Activated CD8-positive, alpha-beta memory T cell treated with anti-CD3 and anti-CD28 coated beads for 24 hours (primary cell): Measurements from ENCODE around the gene SLX4IP.

Experiments
- DNase-seq: peaks from one replicate; pipeline ENCODE4 v3.0.0-alpha.2; 2020

The SLX4IP gene

DNA sequence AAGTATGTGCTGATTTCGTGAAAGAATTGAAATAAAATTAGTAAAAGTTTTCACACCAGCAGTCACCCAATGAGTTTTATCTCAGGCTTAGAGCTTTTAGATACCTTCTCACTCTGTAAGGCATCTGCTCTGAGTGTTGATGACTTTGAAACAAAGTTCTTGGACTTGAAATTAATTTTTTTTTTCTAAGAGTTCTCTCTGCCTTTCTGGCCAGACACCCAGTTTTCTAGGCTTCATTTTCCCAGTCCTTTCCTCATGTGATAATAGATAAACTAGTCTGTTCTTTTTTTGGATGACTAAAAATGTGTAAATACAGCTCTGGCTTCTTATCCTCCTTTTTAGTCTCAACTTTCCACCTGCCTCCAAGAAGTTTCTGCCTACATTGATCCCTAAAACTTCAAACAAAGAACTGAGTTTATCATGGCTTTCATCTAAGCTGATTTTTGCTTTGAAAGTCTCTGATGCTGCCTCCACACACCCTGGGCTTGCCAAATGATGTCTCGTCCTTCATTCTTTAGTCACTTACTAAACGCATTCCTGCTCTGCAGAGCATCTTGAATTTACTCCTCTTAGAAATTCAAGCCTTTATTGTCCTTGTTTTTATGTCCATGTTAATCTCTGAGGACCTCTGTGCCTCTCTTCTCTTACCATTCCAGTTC is 32.7 kb downstream of the SLX4IP start:
- DNase-seq = no peak

DNA sequence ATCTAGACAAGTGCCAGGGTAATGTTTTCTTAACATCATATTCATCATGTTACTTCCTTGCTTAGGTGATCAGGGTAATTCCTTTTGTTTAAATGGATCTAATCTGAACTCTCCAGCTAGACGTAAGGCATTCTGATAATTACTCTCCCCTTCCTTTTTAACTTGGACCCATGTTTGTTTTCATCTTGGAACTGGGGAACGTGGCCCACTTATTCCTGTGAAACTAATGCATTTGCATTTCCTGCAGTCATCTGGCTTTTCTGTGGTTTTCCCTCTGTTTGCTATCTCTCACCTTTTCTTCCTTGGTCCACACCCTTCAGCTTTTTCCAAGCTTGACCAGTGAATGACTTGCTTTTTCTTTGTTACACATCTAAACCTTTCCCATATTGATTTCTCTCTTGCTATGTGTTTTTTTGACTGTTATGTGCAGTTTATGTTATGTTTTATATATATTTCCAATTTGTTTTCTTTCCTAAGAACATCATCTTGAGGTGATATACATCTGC is 33.3 kb downstream of the SLX4IP start:
- DNase-seq = no peak

DNA sequence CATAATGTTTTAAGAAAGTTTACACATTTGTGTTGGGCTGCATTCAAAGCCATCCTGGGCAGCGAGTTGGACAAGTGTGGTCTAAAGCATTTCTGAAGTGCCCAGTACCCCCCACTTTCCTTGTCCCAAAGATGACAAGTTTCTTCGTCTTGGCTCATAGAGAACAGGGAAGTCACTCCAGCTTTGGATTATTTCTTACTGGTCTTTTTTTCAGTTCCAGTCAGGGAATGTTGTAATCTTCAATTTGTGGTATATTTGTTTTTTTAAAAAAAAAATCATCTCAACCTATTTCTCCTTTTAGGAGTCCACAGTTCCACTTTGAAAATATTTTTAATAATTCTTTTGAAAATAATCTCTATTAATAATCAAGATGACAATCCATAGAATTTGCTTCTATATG is 34.0 kb downstream of the SLX4IP start:
- no peak for DNase-seq

DNA sequence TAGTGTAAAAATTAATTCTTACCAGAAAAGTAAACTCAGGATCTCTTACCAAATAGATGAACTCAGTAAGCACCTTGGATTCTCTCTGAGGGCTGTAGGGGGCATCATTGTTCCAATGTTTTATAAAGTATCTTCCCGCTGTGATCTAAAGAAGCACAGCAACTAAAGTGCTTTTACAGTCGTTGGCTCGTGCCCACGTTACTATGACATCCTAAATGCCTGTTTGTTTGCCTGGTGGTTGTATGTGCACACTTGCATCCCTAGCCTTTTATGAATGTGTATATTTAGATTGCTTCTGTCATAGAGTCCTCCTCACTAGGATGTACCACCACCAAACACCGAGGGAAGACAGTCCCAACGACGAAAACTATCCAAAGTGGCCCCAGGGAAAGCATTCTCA is 34.5 kb downstream of the SLX4IP start:
- DNase-seq = no peak

DNA sequence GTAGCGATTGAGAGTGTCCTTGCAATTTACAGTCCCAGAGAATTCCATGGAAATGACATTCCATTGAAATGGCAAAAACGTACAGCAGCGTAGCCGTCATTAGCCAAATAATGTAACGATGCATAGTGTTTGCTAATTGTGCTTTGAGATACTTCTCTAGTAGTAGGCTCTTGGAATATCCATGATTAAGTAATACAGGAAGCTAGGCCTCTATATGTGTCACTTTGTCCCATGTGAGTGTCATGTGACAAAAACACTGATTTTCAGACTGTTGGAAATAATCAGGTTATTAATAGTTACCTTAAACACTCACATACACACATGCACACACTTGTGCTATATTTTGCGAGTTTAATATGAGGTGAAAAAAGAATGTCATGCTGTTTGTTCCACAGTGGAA is 35.2 kb downstream of the SLX4IP start:
- DNase-seq = no peak

DNA sequence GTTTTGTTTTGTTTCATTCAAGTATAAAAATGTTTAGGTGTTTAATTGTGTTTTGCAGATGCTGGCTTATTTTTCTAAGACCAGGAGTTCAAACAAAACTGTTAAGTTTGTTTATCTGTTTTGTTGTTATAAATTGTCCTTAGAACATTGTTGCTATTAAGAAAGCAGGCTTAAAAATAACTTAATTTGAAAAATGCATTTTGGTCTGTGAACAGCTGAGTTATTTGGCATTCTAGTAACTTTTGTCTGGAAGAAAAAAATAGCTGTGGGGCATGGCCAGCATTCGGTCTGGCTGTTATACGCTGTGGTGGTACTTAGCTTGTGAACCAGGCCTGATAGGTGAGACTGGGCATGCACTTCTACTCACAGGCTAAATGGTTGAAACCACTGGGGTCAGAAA is 37.8 kb downstream of the SLX4IP start:
- no peak for DNase-seq

DNA sequence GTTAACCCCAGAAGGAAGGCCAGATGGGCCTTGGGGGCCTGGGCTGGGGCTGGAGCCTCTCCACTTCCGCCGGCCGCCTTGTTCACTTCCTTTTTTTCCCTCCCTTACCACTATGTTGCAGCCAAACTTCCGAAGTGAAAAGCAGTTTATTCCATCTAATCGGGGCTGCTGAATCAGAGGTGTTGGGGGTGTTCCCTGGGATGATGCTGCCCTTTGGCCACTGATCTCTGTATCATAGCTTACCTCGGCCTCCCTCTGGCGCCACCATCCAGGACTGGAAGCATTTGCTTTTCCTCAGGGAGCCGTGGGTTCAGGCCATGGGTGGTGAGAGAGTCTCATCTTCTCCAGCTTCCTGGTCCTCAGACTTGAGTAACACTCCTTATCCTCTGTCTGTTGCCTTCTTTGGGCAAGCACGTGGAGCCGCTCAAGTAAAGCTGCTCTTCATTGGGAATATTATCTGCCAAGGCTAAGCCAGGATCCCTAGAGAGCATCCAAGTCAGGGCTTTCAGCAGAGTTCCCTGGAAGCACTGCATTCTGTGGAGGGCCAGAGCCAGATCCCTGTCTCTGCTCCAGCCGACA is 39.6 kb downstream of the SLX4IP start:
- no peak for DNase-seq

DNA sequence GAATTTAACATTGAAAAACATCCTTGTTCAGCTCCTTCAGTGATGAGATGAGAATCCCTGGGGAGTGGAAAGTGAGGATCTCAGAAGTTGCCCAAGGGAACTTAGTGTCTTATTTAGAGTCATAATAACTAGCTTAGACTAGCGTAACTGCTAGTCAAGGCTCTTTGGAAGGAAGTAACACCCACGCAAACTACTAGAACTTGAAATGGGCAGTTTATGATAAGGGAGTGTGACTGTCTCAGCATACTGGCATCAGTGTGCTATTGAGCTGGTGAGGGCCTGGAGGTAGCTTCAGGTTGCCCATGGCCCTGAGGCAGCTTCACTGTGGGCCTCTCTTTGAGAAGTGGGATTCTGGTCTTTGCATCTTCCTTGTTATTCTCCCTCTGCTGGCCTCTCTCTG is 40.1 kb downstream of the SLX4IP start:
- DNase-seq = no peak

DNA sequence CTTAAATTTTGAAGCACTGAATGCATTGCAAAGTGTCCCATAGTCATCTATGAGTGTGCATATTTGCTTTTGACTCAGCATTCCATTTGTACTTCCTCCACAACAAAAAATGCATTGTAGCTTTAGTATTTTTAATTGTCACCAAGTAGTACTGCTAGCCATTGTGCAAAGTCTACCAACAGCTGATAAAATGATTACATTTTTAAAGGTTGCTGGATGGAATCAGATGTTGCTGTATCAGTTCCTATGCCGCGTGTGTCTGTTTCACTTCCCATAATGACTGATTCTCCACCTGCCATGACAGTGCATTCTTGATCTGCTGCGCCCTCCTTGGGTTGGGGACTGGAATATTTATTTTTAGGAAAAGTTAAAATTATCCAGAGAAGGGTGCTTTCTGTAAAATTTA is 41.2 kb downstream of the SLX4IP start:
- DNase-seq = no peak

DNA sequence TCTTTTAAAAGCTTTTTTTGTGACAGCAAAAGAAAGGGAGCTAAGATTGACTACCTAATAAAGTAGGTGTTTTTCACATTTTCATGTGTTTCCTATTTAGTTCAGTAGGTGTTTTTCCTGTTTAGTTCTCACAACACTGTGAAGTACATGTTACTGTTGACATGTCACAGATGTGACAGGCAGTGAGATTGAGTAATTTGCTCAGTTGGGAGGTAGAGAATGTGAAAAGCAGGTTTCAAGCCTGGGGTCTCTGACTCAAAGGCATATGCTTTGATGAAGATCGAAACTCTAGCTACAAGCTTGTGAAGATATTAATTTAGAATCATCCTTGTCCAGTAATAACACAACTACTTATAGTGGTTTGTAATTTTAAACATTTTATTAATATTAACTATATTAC is 43.1 kb downstream of the SLX4IP start:
- no peak for DNase-seq

DNA sequence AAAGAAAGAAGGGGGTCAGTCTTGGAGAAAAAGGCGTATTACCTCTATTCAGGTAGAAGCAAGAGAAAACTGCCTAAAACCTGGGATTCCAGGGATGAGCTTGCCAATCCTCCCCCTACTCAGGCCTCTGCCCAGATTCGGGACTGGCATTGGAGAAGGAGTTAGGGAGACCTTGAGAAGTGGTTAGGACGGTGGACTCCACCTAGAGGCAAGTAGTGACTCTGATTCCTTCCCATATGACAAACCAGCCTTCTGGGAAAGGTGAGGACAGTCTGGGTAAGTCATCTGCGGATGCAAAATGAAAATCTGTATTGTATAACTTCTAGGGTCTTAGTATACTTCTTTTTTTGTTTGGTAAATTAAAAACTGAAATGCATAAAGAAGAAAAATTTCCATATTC is 43.8 kb downstream of the SLX4IP start:
- DNase-seq = no peak

DNA sequence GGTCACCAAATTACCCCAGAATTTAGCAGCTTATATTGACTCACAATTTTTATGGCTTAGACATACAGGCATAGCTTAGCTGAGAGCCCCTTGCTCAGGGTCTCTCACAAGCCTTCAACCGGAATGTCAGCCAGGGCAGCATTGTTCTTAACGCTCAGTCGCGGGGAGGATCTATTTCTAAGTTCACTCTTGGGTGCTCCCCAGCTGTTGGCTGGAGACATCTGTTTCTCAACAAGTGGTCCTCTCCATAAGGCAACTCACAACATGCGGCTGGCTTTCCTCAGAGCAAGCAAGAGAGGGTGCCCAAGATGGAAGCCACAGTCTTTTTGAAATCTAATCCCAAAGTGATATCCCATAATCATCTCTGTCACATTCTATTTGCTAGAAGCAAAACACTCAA is 46.6 kb downstream of the SLX4IP start:
- no peak for DNase-seq

DNA sequence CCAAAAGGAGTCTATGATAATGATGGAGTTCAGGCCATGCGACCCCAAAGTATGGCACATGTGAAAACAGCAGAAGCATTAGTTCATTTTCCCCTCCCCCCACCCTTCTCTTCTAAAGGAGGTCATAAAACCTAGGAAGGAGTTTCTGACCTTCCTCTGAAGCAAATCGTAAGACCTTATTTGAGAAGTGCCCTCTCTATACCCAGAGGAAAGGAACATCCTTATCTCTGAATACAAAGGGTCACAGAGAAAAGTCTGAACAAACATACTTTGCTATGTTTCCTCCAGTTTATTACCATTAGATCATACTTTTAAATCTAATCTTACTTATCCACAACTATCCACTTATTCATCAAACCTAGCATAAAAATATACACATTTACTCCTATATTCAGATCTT is 48.6 kb downstream of the SLX4IP start:
- no peak for DNase-seq

DNA sequence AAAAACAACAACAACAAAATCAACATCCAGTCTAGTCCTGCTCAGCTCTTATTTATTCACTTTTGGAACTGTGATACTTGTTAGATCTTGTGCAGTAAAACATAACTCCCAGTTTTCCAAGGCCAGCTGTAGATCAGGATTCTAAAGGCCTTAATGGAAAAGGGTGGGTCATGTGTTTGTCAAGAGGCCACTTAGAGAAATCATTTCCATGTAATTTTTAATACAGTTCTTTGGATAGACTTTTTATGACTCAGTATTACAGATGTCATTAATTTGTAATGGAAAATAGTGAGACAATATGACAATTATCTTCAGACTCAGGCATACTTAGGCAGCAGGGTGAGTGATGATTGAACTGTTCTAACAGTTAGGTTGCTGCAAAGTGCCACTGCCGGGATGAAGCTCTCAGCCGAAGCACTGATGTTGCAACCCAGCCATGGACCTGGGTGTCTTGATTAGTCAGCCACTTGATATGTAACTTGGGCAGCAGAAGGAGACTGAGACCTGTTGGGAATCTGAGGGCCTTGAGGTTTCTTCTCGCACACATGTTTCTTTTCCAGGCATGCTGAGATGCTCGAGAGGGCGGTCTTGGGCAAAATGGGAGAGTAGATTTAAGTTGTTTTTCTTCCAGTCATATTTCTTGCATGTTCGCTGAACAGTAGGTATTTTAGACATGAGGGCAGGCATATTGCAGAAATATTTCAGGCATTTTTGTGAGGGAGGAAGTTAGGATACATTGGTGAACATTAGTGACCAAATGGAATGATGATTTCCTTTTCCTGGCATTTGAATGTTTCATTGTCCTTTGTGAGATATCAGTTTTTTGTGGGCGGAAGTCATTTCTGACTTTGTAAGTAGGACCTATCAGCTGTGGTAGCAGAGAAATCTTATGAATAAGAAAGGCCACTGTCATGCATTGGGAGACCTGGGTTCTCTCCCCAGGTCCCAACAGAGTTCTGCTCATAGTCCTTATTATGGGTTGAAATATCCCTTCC is 52.3 kb downstream of the SLX4IP start:
- no peak for DNase-seq

DNA sequence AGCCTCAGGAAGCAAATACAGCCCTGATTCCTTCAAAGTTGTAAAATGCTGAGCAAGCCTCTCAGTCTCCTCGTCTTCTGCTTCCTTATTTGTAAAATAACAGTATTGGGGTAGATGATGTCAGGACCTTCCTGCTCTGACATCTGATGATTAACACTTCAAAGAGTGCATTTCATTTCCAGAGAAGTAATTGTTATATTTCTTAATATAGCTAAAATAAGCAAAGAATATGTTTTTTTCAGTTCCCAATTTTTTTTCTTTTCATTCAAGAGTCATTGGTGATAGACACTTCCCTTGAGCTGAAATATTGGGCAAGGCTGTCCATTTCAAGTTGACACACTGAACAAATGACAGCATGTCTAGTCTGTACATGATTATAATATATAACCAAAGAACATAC is 53.4 kb downstream of the SLX4IP start:
- DNase-seq = no peak

DNA sequence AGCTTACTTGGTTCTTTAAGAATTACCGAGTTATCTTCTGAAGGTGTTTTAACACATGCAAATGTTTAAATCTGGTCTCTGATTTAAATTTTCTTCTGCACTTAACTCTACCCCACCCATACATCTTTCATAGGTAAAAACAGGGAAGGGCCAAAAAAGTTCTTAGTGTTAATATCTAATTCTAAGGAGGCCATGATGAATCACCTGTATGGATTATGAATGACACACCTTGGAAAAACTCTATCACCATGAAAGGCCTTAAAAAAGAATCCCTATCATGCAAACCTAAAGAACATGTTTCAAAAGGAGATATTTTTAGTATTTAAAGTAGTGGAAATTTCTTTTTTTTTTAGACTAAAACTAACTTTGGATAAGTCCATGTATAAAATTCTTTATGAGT is 54.7 kb downstream of the SLX4IP start:
- no peak for DNase-seq

DNA sequence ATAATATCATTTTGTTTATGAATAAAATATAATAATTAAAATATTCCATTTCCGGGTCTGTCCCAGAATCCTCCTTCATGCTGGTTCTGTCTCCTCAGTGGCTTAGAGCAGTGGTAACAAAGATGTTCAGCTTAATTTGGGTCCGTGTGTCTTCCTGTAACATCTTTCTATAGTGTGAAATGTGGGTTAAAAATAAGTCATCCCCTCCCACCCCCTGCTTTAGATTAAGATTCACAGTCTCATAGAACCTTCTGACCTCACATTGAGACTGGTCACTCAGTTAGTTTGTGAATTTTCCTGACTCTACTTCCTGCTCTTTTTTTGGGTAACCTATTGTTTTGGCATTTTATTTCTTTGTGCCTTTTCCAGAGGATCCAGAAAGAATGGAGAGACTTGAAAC is 55.2 kb downstream of the SLX4IP start:
- no peak for DNase-seq

DNA sequence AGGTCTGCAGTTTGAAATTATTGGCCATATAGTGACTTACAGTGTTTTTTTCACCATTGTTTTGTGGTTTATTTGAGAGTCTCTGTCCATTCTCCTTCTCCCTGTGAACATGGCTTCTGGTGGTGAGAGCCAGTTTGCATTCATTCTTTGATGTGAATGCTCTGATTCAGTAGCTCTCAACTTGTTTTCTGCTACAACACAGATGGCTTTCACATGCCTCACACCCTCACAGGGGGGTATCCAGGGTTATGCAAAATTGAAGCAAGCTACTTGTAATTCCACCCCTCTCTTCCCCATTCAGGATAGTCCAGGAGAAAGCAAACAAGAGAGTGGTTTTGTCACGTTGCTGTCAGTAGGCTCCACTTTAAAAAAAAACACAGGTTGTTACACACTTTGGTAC is 55.6 kb downstream of the SLX4IP start:
- no peak for DNase-seq

DNA sequence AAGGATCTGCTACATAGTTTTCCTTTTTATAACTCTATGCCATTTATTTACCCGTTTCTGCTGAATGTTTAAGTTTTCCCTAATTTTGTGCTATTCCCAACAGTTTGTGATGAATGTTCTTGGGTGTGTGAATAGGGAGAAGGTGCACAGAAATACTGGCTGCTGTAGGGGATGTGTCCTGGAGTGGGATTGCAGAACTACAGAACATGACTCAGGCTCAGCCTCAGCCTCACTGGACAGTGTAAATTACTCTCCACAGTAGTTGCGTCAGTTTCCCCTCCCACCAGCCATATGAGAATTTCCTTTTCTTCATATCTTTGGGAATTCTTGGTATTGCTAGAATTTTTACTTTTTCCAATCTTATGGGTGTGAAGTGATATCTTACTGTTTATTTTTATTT is 57.0 kb downstream of the SLX4IP start:
- DNase-seq = no peak

DNA sequence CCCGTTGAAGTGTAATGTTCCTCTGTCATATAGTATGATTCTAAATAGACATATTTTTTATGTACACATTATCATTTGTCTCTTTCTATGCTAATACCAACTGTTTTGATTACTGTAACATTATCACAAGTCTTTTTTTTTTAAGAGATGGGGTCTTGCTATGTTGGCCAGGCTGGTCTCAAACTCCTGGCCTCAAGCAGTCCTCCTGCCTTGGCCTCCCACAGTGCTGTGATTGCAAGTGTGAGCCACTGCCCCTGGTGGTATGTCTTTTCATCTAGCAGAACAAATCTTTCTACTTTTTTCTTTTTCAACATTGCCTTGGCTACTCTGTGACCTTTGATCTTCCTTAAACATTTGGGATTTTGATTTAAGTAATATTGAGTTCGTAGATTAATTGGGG is 57.7 kb downstream of the SLX4IP start:
- no peak for DNase-seq

DNA sequence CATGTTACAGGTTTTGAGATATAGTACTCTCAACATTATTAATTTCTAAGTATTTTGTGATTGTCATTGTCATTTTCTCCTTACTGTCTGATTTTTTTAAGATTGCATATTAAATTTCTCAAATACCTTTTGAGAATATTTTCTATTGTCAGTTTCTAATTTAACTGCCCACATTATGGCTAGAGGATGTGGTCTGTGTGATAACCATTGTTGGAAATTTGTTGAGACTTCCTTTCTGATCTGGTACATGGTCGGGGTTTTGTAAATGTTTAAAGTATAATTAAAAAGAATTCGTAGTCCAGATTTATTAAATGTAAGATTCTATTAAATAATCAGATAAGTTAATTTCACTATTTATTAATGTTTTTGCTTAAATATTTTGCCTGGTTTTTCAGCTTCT is 60.1 kb downstream of the SLX4IP start:
- no peak for DNase-seq

DNA sequence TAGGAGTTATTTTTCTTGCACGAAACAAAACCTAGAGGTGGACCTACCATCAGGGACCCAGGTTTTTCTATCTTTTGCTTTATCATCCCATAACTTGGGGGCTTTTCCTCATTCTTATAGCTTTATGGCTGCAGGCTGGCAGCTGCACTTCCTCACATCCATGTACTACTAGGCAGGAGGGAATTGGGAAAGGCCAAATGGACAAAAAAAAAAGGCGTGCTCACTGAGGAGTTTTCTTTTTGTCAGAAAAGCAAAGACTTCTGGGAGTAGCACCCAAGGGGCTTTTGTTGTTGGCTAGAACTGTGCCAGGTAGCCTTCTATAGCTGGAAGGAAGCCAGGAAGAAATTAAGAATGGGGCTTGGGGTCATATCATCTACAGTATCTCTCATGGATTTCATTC is 61.4 kb downstream of the SLX4IP start:
- no peak for DNase-seq

DNA sequence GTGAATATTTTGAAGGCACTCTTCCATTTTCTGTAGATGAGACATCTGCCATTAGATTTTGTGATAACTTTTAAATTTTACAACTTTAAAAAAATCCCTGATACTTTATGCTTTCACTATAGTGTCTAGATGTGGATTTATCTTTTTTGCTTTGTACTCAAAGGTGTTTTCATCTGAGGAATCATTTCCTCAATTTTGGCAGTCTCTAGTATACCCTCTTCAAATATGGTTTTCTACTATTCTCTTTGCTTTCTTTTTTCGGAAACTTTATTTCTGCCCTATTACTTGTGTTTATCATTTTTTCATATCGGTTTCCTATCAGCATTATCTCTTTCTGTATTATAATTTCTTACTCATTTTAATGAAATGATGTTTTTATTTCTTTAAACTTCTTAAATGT is 62.2 kb downstream of the SLX4IP start:
- DNase-seq = no peak

DNA sequence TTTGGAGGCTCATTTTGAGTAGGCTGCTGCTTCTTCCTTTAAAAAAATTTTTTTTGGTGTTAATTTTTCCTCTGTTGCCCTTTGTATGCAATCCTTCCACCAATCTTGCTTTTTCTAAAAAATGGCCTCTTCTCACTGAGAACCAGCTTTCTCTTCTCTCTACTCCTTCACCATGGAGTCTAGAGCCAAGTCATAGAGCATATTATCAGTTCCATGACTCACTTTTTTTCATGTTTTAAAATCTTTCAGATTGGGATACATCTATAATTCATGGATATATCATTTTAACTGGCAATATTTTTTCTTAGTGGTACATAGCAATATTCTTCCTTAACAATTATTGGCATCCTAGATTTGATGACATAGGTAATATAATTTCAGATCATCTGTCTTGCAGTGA is 62.7 kb downstream of the SLX4IP start:
- no peak for DNase-seq
